HPDE6-E6E7 (cell line): ENCODE data around the gene SMARCA2.

Experiments used
- DNase-seq: peaks from one replicate; pipeline ENCODE4 v3.0.0; 2011; ENCODE audit warnings: missing footprints; ENCODE audit errors: extremely low spot score

Gene SMARCA2

DNA sequence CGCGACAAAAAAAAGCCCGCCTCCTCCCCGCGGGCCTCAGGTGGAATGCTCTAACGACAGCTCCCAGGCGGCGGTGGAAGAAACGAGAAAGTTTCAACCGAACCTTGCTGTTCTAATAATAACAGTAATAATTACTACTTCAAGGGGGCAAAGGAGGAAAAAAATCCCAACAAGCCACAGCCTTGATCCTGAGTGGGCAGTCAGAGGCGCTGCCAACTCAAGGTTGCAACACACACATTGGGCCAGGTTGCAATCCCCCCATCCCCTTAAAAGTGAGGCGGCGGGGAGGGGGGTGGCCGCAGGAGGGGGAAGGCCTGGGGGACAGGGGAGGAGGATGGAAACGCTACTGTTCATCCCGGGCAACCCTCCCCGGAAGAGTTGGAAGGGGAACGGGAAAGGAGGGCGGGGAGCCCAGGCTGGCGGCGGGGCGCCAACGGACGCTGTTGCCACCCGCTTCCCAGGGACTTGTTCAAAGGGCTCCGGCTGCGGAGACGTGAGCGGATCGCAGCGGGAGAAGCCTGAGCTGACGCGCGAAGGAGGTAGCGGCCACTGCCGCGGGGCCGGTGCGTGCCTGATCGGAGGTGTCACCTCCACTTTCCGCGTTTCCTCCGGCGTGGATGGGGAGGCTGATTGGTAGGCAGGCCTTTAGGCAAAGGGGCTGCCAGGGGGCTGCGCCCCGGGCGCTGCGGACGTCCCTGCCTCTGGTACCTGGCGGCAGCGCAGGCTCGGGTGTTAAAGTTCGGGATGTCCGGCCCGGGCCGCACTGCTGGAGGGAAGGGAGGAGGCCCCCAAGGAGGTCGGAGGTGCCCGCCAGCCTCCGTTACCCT is 647 bp downstream of the SMARCA2 start:
- DNase-seq: no peak

DNA sequence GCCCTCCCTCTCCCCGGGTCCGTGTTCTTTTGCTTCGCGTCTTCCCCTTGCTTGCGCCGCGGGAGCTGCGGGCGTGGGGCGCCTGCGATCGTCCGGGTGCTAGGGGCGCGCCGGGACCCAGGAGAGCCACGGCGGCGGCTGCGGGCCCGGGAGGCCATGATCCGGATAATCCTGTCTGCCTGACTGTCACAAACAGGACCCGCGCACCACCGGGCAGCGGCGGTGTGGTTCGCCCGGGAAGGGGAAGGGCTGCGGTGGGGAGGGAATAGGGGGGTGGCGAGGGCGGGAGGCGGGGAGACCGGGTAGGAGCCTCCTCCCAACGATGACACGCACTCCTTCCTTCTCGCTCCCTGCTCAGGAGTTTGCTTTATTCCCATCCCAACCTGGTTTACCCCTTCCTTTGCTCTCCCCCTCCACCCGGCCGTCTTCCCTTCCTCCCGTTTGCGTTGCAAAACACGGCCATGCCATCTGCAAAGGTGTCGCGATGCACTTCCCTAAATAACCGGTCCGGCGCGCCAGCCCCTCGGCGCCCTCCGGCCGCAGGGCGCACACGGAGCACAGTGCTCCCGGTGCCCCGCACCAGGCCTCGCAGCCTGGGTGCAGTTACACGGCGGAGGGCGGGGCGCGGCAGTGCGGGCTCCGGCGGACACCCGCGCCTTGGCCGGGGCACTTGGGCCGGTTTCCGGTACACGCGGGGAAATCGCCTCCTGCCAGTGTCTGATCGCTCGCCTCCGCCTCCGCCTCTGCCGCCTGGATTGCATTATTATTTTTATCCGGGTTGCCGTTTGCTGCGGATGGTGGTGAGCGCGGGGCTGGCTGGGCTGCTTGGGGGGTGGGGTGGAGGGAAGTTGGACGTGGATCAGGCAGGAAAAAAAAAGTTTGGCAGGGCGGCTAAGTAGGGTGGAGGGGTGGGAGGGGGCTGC is 1.5 kb downstream of the SMARCA2 start:
- peak; percentile 77 for DNase-seq

DNA sequence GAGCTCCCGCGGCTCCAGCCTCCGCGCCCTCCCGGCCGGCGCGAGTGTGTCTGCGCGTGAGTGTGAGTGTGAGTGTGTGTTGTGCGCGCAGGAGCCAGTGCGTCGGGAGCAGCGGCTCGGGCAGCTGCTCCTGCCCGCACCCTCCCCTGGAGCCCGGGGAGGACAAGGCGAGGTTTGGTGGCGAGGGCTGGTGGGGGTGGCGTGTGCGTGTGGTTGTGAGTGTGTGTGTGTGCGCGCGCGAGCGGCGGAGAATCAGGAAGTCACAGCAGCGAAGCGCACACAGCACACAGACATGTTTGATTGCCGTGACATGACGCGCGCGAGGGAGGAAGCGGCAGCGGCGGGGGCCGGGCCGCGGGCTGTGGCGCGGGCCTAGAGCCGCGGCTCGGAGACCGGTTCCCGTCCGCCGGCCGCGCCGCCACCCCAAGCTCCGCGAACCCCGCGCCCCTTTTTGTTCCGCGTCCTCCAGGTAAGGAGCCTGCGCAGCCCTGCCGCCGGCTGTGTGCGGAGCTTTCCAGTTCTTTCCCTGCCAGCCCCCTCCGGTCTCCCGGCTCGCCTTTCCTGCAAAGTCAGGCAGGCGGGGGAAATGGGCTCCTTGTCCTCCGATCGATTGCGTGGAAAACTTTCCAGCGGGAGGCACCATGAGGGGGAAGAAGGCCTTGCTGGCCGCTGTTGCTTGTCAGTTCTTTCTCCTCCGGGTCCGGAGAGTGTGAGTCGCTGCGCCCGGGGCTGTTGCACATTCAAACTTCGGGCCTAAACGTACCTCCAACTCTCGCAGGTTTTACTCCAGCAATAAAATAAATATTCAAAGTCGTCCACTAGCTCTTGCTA is 2.4 kb downstream of the SMARCA2 start:
- peak; percentile 26 for DNase-seq

DNA sequence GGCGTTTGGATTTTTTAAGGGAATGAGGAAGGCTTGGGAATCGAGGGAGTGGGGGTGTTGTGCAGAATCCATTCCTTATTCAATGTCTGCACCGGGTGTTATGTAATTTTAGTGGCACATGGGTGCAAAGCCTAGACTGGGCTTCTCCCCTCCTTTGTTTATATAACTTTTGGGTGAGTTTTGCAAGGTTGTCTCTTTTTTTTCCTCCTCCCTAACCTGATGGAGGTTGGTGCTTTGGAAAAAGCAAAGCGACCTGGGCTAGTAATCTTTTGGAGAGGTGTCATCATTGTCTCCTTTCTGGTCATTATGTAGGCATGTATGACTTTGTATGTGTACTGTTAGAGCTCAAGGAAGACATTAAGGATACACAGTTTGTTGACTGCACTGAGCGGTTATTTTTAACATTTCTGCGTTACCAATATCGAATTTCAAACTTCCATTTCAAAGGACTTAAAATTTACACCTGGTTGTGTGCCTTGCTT is 3.1 kb downstream of the SMARCA2 start:
- no peak for DNase-seq

DNA sequence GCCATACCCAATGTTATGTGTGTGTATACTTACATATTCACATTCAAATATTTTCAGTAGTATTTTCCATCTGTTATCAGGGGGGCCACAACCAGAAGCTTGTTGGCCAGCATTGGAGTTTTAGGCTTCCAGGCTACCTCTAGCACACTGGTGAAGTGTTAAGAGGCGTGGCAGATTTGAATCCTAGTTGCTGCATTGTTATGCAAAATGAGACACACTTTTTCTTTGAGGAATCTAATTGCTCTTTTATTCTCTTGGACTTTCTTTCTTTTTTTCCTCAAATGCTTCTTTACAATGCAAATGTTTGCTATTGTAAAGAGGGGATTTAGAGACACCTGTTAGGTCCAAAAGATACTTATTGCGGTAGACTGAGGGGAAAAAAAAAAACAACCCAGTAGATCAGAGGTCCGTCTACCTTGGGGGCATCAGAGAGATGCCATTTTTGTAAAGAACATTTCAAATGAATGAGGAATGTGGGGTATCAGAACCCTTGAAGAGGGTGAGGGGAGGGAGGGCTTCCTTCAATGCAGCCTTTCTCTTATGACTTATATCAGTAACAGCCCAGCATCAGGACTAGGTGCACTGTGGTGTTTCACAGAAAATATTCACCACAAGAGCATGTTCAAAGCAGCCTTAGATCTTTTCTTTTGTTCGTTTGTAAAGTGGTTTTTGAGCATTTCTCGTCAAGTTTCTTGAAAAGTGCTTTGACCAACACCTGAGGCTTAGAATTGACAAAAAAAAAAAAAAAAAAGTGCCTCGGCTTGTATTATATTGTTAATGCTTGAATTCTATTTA is 3.8 kb downstream of the SMARCA2 start:
- no peak for DNase-seq

DNA sequence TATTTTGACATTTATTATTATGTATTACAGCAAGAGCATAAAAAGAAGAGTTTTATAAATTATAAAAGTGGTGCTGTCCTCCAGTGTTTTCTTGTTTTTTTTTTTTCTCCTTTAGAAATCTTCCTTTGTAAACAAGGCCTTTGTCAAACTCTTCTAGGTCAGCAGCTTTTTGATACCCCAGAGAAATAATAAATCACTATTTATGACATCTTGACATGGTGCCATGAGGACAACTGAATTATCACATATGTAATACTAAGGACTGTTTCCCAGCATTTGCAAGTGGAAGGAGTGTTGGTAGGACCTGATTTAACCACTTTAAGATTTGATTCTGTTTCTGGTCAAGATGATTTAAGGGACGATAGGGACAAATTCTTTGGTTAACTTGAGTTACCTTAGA is 4.6 kb downstream of the SMARCA2 start:
- no peak for DNase-seq

DNA sequence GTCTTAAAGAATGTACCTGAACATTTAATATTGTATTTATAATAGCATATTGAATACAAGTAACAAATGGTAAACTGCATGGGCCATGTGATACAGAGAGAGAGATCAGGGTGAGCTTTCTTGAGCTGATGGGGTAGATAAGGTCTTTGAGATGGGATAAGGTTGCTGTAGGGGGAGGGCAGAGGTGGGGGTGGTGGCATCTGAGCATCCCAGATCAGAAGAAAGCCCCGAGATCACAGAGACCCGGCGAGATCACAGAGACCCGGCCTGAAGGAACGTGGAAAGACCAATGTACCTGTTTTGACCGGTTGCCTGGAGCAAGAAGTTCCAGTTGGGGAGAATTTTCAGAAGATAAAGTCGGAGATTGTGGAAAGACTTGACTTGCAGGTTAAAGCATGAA is 6.6 kb downstream of the SMARCA2 start:
- DNase-seq: no peak

- DNase-seq: no peak
Measured at GRCh38 chr9:2022560-2022959, 7.4 kb downstream of the SMARCA2 start.

- DNase-seq: no peak
Measured at GRCh38 chr9:2023042-2023441, 7.9 kb downstream of the SMARCA2 start.

DNA sequence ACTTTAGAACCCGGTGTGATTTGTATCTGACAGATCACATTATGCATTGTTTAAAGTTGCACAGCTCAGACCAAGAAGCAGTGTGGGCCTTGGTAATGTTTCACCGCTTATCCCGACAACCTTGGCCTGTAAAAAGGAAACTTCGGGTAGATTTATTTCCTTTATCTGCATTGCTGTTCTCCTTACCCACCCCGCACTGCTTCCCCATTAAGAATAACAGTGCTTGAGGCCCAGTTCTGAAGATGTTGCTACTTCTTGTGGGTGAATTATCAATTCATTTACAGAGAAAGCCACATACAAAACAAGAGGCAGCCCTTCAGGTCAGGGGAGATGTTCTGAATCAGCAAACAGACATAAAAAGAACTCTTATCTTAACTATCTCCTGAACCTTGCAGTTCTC is 8.4 kb downstream of the SMARCA2 start:
- no peak for DNase-seq

DNA sequence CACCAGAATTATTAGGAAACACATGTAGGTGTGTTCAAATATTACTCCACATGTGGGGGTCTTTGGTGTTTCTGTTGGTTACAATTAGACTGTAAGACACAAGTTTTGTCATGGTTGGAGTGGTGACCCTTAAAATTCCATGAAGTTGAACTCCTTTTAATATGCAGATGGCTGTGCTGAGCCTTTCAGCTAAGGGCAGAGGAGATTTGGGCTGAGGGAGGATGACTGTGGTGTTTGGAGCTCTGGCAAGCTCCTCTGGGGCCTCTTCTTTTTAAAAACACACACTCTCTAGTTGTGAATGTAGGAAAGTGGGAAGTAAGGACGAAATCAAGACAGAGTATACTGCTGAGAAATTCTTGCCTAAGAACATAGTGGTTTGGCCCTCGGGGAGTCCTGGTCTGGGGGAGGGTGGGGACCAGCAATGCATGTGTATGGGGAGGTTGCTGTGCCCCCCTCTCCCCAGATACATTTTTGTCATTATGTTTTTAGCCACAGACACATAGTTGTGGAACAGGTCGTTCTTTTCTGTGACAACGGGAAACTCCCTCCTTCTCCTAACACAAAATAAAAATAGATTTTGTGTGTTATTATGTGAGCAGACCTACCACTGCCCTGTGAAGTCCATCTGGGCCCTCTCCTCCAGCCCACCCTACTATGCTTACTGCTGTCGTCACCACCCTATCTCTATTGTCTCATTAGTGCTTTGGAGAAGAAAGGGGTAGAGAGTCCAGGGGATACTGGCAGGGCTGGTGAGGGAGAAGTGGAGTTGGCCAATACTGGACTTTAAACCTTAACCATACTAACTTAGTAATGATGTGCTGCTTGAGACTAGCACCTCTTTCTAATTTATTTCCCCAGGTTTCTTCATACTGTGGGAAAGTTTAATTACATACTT is 10.0 kb downstream of the SMARCA2 start:
- no peak for DNase-seq

DNA sequence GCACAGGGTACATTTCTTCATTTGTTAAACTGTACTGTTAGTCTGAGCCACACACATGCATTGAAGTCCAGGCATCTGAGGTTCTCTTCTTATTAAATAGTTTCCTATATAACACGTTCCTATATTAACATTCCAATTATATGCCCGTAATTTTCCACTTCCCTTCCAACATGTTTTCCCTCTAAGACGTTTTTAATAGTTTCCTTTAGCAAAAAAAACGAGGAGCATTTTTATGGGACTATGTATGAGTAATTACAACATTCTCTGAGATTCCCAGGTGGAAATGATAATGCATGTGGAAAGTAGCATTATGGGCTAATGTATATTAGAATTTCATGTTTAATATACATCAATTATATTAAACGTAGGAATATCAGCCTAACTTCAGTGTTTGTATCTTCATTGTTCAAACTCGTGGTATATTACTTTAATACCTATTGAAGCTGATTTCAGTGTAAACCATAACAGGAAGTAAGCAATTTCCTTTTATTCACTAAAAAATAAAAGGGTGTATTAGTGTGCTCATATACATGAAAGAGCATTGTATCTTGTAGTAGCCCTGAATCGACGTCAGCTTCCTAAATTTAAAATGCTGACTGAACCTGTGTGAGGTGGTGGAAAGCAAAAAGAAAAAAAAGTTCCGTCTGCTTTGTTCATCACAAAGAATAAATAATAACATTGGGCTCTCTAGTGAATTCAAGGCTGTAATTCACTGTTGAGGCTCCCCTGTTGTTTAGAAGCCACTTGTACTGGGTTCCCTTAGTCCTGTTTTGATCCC is 11.3 kb downstream of the SMARCA2 start:
- DNase-seq: no peak

DNA sequence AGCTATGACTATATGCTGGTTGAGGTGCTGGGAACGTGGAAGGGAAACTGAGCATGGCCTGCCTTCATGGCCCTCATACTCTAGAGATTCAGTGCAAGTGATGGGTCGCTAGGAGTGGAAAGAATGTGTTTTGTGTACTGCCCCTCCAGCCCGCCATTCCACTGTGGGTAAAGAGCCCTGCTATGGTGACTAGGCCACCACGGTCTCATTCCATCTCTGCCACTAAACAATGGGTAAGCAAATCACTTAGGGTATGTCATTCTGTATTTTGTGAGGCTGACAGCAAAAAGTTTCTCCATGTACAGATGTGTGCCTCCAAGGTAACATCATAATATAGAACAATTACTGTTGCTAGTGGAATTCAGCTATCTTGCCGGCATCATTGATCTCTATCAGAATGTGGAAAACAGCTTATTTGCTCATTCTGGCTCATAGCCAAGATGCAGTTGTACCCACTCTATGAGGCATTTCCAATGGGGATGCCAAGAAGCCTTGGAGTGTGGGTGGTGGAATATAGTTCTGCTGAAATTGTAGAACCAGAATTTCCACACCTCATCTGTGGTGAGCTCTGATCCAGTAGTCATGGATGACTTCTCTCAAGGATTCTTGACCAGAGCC is 12.5 kb downstream of the SMARCA2 start:
- DNase-seq: no peak

DNA sequence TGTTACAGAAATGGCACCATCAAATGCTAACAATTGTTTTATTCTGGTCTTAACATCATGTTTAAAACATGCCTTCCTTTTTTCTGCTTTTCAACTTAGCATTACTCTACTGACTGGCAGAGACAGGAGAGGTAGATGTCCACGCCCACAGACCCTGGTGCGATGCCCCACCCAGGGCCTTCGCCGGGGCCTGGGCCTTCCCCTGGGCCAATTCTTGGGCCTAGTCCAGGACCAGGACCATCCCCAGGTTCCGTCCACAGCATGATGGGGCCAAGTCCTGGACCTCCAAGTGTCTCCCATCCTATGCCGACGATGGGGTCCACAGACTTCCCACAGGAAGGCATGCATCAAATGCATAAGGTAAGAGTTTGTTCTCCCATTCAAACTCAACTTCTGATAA is 13.7 kb downstream of the SMARCA2 start:
- no peak for DNase-seq

- DNase-seq: no peak
Measured at GRCh38 chr9:2029666-2030170, 14.6 kb downstream of the SMARCA2 start.

GRCh38 chr9:2032234-2032633 is 17.1 kb downstream of the SMARCA2 start:
- no peak for DNase-seq

- no peak for DNase-seq
Measured at GRCh38 chr9:2036844-2037243, 21.7 kb downstream of the SMARCA2 start.
